Measurements from ENCODE around the gene KIAA0825.
"Not testable (repeated sequence)": the region's sequence is repeated elsewhere in the genome, so short reads cannot be mapped to it uniquely, and the experiment has no call there.

KIAA0825 gene

DNA sequence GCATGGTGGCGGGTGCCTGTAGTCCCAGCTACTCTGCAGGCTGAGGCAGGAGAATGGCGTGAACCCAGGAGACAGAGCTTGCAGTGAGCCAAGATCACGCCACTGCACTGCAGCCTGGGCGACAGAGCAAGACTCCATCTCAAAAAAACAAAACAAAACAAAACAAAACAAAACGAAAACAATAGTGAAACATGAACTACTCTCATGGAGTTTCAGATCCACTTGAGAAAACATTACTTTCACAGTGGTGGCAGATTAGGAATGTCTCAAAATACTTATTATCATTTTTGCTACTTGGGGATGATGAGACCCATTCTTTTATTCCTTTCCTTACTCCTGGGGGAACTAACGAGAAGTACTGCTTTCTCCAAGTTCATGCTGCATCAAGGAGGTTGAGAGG lies 448.2 kb downstream of the KIAA0825 start:
- DNase-seq, result not testable (repeated sequence)

- no peak for DNase-seq
Measured at GRCh38 chr5:94168151-94168550, 450.3 kb downstream of the KIAA0825 start.

DNA sequence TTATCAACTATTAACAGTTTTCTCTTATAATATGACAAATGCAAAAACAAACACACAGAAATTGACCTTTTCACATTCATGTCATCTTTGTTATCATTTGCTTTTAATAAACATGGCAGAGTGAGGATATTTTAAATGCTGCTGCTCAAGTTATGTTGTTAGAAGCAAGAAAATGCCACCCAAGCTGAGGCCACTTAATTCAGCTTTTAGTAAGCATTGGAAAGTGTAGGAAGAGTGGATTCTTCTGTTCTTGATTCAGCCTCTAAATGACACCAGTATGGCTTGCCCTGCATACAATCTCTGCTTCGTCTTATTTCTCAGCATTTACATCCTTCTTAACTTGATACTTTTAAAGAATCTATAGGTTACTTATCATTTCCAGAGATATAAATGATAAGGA lies 456.6 kb downstream of the KIAA0825 start:
- no peak for DNase-seq

DNA sequence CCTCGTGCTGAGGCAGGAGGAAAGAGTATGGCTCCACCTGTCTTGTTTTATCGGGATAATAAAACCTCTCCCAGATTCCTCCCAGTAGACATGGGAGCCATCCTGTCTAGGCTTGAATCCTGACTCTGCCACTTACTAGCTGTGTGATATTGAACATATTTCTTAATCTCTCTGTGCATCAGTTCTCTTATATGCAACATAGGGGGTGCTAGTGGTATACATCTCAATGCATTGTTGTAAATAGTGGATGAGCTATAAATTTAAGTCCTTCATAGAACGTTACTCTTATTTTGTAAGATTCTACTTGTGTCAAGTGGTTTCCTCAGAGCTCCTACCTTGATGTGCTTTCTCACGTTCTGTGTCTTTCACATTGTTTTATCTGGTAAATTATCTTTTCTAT lies 459.3 kb downstream of the KIAA0825 start:
- no peak for DNase-seq

- no peak for DNase-seq
Measured at GRCh38 chr5:94157704-94158539, 460.5 kb downstream of the KIAA0825 start.

GRCh38 chr5:94154672-94155071 lies 463.7 kb downstream of the KIAA0825 start:
- DNase-seq, result no peak

DNA sequence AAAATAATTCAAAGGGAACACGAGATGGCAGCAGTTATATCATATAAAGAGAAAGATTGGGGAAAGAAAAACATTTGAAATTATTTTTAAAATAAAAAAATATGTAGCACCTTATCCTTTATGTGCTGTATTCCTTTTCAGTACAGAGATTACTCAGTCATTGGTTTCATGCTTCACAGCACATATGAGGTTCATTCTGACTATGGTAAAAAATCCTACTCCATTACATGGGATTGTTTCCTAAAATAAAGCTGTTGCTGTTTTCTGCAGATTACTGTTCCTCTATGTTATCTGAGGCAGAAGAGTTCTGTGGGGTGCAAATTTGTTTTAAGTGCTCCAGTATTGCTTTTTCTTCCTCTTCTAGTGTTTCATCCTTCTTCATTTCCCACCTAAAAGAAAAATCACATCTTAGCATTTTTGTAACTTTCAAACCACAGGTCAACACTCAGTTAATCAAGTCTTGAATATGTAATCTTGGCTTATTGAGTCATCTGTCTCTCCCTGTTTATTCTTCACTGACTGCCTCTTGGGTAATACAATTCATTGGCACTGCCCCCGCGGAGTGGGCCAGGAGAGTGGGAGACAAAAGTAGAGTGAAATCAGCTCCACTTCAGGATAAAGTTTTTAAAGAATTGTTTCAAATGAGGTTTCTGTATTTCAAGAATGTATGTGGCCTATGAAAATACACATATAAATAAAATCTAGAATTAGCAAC lies 464.5 kb downstream of the KIAA0825 start:
- no peak for DNase-seq

- not testable (repeated sequence) for DNase-seq
Measured at GRCh38 chr5:94143621-94144020, 474.8 kb downstream of the KIAA0825 start.

GRCh38 chr5:94140300-94140699 lies 478.1 kb downstream of the KIAA0825 start:
- no peak for DNase-seq

DNA sequence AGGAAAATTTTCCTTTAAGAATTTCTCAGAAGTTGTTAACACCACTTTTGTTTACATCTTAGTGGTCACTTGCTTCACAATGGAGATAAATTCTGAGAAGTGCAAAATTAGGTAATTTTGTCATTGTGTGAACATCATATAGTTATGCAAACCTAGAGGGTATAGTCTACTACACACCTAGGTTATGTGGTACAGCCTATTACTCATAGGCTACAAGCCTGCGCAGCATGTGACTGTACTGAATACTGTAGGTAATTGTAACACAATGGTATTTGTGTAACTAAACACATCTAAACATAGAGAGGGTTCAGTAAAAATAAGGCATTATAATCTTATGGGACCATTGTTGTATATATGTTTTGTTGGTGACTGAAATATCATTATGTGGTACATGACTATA lies 488.3 kb downstream of the KIAA0825 start:
- no peak for DNase-seq

GRCh38 chr5:94125107-94125506 lies 493.3 kb downstream of the KIAA0825 start:
- no peak for DNase-seq

- not testable (repeated sequence) for DNase-seq
Measured at GRCh38 chr5:94116317-94116716, 502.1 kb downstream of the KIAA0825 start.

DNA sequence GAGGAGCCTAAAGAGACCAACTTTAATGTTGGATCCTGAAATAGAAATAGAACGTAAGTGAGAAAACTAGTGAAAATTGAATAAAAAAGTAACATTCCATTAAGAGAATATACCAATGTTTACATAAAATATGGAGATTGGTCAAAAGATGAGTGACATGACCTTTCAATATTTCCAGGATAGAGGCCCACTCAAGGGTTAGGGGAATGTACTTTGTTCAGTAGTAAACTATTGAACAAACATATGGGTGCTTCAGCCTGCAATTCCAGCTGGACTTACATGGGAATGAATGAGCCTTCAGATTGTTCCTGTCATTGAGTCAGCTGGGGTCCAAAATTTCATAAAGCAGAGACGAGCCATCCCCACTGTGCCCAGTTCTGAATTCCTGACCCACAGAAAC lies 505.3 kb downstream of the KIAA0825 start:
- DNase-seq, result no peak

DNA sequence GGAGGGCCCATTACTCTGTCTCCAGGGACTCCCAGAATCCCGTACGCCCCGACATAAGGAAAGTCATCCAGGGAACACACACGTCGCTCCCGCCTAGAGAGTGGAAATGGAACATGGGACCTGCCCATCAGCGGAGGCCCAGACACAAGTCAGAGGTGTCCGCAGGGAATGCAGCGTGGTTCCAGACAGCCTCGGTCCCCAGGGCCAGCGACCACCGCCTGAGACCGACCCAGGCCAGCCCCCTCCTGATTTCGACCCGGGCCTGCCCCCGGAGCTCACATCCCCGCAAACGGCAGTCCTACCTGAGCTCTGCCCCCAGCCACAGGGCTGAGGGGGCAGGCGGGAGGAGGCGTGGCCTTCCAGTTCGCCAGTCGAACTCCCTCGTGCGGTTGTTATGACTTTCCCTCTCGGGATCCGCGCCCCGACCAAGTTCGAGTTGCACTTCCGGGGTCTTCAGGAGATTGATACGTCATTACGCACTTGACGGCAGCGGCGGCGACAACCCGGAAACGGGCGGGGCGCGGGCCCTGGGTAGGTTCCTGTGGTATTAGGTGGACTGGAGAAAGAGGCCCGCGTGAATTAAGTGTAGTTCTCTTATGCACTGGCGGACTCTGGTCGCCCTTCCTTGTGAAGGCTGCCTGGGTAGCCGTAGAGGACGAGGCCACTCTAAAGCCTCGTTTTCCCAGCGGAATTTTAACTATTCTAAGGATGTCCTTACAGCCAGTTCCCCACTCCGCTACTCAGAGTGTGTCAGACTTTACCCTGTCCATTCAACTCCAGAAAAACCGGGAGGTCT lies 507.0 kb downstream of the KIAA0825 start:
- peak; percentile 90 to 91 for DNase-seq

GRCh38 chr5:94103514-94104245 lies 514.7 kb downstream of the KIAA0825 start:
- no peak for DNase-seq

All from activated CD4-positive, alpha-beta T cell treated with anti-CD3 and anti-CD28 coated beads for 4 hours (primary cell).